Muscle of leg (tissue), 11 donors: Measurements from ENCODE around the gene HTRA3. TPM values are rescaled to one million over a fixed set of nuclear protein-coding genes. Genes with fewer than 3 reads are reported as not detected.

ENCODE experiments used
- DNase-seq: peaks from one replicate; pipeline ENCODE4 v3.0.0; 2013
- H3K27ac ChIP-seq: one replicate; pipeline ENCODE4 v1.5.1; 2013; ENCODE audit warnings: mild to moderate bottlenecking, low read length, control low read depth
- H3K27me3 ChIP-seq: one replicate; pipeline ENCODE4 v1.6.1; 2013; ENCODE audit warnings: low read length; ENCODE audit not compliant: control insufficient read depth, insufficient read depth
- H3K36me3 ChIP-seq: one replicate; pipeline ENCODE4 v1.6.1; 2013; ENCODE audit warnings: low read length; ENCODE audit not compliant: control insufficient read depth, insufficient read depth
- H3K4me1 ChIP-seq: one replicate; pipeline ENCODE4 v1.6.1; 2013; ENCODE audit warnings: low read length; ENCODE audit not compliant: control insufficient read depth, insufficient read depth
- H3K4me3 ChIP-seq: one replicate; pipeline ENCODE4 v1.5.1; 2013; ENCODE audit warnings: low read length, control low read depth
- H3K9me3 ChIP-seq: replicated peaks from 2 replicates; pipeline ENCODE4 v1.6.1; 2013; ENCODE audit warnings: low read depth, low read length; ENCODE audit not compliant: control insufficient read depth
- WGBS: methylation state at CpG from one replicate; pipeline ENCODE4 v1.1.5; 2013; ENCODE audit warnings: missing lambda C conversion rate; ENCODE audit not compliant: insufficient coverage; 5-methylcytosine and 5-hydroxymethylcytosine counted together
- polyA plus RNA-seq, 8 donors: library from polyadenylated mRNA; unstranded; fragments of 120-200 nt; gene quantifications; one replicate each; pipeline versions ENCODE4 v1.2.1 to v1.2.3, GENCODE V29; 2013; ENCODE audit warnings: inconsistent platforms in 1 of 8, low replicate concordance in 1 of 8; ENCODE audit not compliant: insufficient read length in 8 of 8, insufficient read depth in 1 of 8
- total RNA-seq: library from RNA; stranded (reverse); fragments of 120-200 nt; gene quantifications from one replicate; pipeline ENCODE4 v1.2.4, GENCODE V29; 2013

The HTRA3 gene
- total and polyA plus RNA-seq, 9 donors: 40.7 to 87.4 (median 61.2) TPM

- WGBS: 78% methylated on average over 7 of the region's 8 CpGs
- H3K9me3 ChIP-seq: peaks cover 14% of the 10 kb centered on the region
- H3K27ac ChIP-seq: peak overlapping the region; percentile 53
- DNase-seq: no peak
- H3K4me1 ChIP-seq: peaks cover 14% of the 10 kb centered on the region
- H3K27me3 ChIP-seq: peaks cover 2% of the 10 kb centered on the region
- H3K4me3 ChIP-seq: no peak overlapping the region
- H3K36me3 ChIP-seq: no peaks in the 10 kb centered on the region
Observed at GRCh38 chr4:8325291-8325973, 55.9 kb downstream of the HTRA3 start.

- H3K27ac ChIP-seq: no peak overlapping the region
- peaks cover 14% of the 10 kb centered on the region for H3K9me3 ChIP-seq
- H3K27me3 ChIP-seq: peaks cover 2% of the 10 kb centered on the region
- peak; percentile 92 for DNase-seq
- H3K4me1 ChIP-seq: peaks cover 20% of the 10 kb centered on the region
- no peaks in the 10 kb centered on the region for H3K36me3 ChIP-seq
- H3K4me3 ChIP-seq: no peak overlapping the region
Observed at GRCh38 chr4:8326206-8326605, 56.7 kb downstream of the HTRA3 start.

- Histone ChIP-seq H3K36me3 (no peaks in the 10 kb centered on the region), H3K27ac (no peak overlapping the region), H3K4me3 (no peak overlapping the region), H3K4me1 (peaks cover 25% of the 10 kb centered on the region), H3K27me3 (peaks cover 2% of the 10 kb centered on the region), H3K9me3 (peaks cover 14% of the 10 kb centered on the region)
- WGBS: 81% methylated on average over 2 of the region's 3 CpGs
- no peak for DNase-seq
Observed at GRCh38 chr4:8328456-8328855, 58.9 kb downstream of the HTRA3 start.

GRCh38 chr4:8328866-8329559 is 59.5 kb downstream of the HTRA3 start:
- Histone ChIP-seq H3K4me3 (no peak overlapping the region), H3K4me1 (peaks cover 25% of the 10 kb centered on the region), H3K9me3 (peaks cover 8% of the 10 kb centered on the region), H3K36me3 (no peaks in the 10 kb centered on the region), H3K27me3 (peaks cover 2% of the 10 kb centered on the region), H3K27ac (no peak overlapping the region)
- DNase-seq: no peak
- 77% methylated on average over 10 of the region's 13 CpGs for WGBS

GRCh38 chr4:8329560-8329858 is 60.0 kb downstream of the HTRA3 start:
- no peak overlapping the region for H3K27ac ChIP-seq

GRCh38 chr4:8329859-8330761 is 60.6 kb downstream of the HTRA3 start:
- WGBS: 75% methylated on average over 16 of the region's 20 CpGs
- DNase-seq: no peak
- Histone ChIP-seq H3K9me3 (peaks cover 5% of the 10 kb centered on the region), H3K27me3 (peaks cover 2% of the 10 kb centered on the region), H3K4me3 (no peak overlapping the region), H3K4me1 (peaks cover 22% of the 10 kb centered on the region), H3K36me3 (no peaks in the 10 kb centered on the region), H3K27ac (no peak overlapping the region)

More at GRCh38 chr4:8329560-8329858, 60.0 kb downstream of the HTRA3 start:
- Histone ChIP-seq H3K4me1 (peaks cover 22% of the 10 kb centered on the region), H3K4me3 (no peak overlapping the region), H3K36me3 (no peaks in the 10 kb centered on the region), H3K9me3 (peaks cover 5% of the 10 kb centered on the region), H3K27me3 (peaks cover 2% of the 10 kb centered on the region)
- WGBS: 50% methylated on average over 2 of the region's 6 CpGs
- no peak for DNase-seq

- Histone ChIP-seq H3K27ac (no peak overlapping the region), H3K4me1 (peaks cover 22% of the 10 kb centered on the region), H3K4me3 (no peak overlapping the region), H3K9me3 (peaks cover 5% of the 10 kb centered on the region), H3K27me3 (peaks cover 2% of the 10 kb centered on the region), H3K36me3 (no peaks in the 10 kb centered on the region)
- 43% methylated on average over 13 of the region's 15 CpGs for WGBS
- DNase-seq: peak; percentile 61
Observed at GRCh38 chr4:8330821-8331574, 61.4 kb downstream of the HTRA3 start.

- no peak for DNase-seq
- 88% methylated on average over 1 of the region's 6 CpGs for WGBS
- peaks cover 22% of the 10 kb centered on the region for H3K4me1 ChIP-seq
- no peaks in the 10 kb centered on the region for H3K36me3 ChIP-seq
- H3K27ac ChIP-seq: no peak overlapping the region
- peaks cover 5% of the 10 kb centered on the region for H3K9me3 ChIP-seq
- no peak overlapping the region for H3K4me3 ChIP-seq
- H3K27me3 ChIP-seq: peaks cover 2% of the 10 kb centered on the region
Observed at GRCh38 chr4:8331575-8331955, 62.0 kb downstream of the HTRA3 start.

- Histone ChIP-seq H3K9me3 (no peaks in the 10 kb centered on the region), H3K4me1 (peaks cover 22% of the 10 kb centered on the region), H3K27me3 (peaks cover 2% of the 10 kb centered on the region), H3K27ac (no peak overlapping the region), H3K36me3 (no peaks in the 10 kb centered on the region), H3K4me3 (no peak overlapping the region)
- DNase-seq: no peak
- 95% methylated on average over 6 of the region's 12 CpGs for WGBS
Observed at GRCh38 chr4:8332038-8332857, 62.7 kb downstream of the HTRA3 start.
